ENCODE measurements around the gene POLR3A. TPM values are rescaled to one million over a fixed set of nuclear protein-coding genes. Genes with fewer than 3 reads are reported as not detected.

The POLR3A gene
- total and polyA plus RNA-seq, 2 experiments from 2014 or later, result 8.0 to 9.8 TPM

DNA sequence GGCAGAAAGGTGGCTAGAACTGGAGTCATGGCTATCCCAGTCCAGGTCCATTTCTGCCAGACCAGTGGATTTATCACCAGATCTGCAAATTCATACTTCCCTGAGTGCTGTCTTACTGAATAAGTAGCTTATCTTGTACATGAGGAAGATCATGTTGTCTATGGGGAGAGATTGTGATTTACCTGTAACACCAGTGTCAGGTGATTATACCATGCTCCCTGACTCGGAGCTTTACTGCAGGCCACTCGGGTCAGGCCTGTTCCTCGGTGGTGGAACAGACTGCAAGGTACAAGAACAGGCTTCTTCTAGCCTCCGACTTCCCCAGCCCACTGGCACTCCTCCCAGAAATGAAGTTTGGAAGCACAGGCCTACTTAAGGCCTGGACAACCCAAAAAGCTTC, 60.2 kb downstream of the POLR3A start:
- Histone ChIP-seq H3K4me3 (no peak overlapping the region), H3K36me3 (replicated peaks; ENCODE audit: insufficient read depth, low read depth) (no peaks in the 10 kb centered on the region), H2AFZ (no peak overlapping the region), H3K27ac (no peak overlapping the region), H3K27me3 (no peaks in the 10 kb centered on the region), H3K4me1 (ENCODE audit: insufficient read depth) (peaks cover 11% of the 10 kb centered on the region), H3K9me2 (replicated peaks; ENCODE audit: insufficient read depth) (no peaks in the 10 kb centered on the region), H3K79me2 (no peaks in the 10 kb centered on the region), H4K20me1 (ENCODE audit: insufficient read depth, poor library complexity, severe bottlenecking) (no peaks in the 10 kb centered on the region), H3K4me2 (no peak overlapping the region), H3K9me3 (ENCODE audit: low read depth) (no peaks in the 10 kb centered on the region)
- TF ChIP-seq EZH2 (IDR thresholded peaks at IDR 0.05; ENCODE audit: borderline replicate concordance) (no peak), EZH2phosphoT487 (IDR thresholded peaks at IDR 0.05; ENCODE audit: low read depth, severe bottlenecking, unreplicated experiment) (no peak)
- TF ChIP-seq, protein P1, sequence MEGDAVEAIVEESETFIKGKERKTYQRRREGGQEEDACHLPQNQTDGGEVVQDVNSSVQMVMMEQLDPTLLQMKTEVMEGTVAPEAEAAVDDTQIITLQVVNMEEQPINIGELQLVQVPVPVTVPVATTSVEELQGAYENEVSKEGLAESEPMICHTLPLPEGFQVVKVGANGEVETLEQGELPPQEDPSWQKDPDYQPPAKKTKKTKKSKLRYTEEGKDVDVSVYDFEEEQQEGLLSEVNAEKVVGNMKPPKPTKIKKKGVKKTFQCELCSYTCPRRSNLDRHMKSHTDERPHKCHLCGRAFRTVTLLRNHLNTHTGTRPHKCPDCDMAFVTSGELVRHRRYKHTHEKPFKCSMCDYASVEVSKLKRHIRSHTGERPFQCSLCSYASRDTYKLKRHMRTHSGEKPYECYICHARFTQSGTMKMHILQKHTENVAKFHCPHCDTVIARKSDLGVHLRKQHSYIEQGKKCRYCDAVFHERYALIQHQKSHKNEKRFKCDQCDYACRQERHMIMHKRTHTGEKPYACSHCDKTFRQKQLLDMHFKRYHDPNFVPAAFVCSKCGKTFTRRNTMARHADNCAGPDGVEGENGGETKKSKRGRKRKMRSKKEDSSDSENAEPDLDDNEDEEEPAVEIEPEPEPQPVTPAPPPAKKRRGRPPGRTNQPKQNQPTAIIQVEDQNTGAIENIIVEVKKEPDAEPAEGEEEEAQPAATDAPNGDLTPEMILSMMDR (IDR thresholded peaks at IDR 0.05; ENCODE audit: poor library complexity), result no peak
- no peak for DNase-seq (ENCODE audit: low spot score)
- 74% methylated on average over 4 of the region's 4 CpGs for WGBS (ENCODE audit: low lambda C conversion rate, missing lambda C conversion rate)

DNA sequence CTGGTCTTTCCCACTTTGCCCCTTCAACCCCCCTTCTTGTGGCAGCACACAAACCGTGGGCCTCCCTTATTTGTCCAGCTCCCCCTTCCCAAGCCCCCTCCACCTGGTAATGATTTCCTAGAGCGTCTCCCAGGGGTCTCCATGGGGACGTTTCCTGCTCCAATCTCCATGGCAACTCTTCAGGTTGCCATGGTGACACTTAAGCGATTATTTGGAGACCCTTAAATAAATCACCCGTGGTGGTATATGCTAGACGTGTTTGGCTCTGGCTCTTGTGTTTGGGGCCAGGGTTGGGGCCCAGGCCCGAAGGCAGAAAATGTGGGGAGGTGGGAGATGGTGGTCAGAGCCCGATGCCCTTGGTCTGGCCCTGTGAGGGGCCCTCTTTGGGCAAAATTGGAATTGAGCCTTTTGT, 61.7 kb downstream of the POLR3A start:
- peak; percentile 58 for DNase-seq (ENCODE audit: low spot score)
- no peaks in the 10 kb centered on the region for H3K9me3 ChIP-seq (ENCODE audit: low read depth)
- H3K4me2 ChIP-seq, result peak overlapping the region; percentile 26
- no peaks in the 10 kb centered on the region for H4K20me1 ChIP-seq (ENCODE audit: insufficient read depth, poor library complexity, severe bottlenecking)
- H3K4me1 ChIP-seq (ENCODE audit: insufficient read depth), result peaks cover 11% of the 10 kb centered on the region
- H3K79me2 ChIP-seq, result no peaks in the 10 kb centered on the region
- no peaks in the 10 kb centered on the region for H3K36me3 ChIP-seq (replicated peaks; ENCODE audit: insufficient read depth, low read depth)
- H3K27me3 ChIP-seq, result no peaks in the 10 kb centered on the region
- H3K4me3 ChIP-seq, result no peak overlapping the region
- WGBS (ENCODE audit: low lambda C conversion rate, missing lambda C conversion rate), result 25% methylated on average over 8 of the region's 8 CpGs
- no peaks in the 10 kb centered on the region for H3K9me2 ChIP-seq (replicated peaks; ENCODE audit: insufficient read depth)
- H3K27ac ChIP-seq, result peak overlapping the region; percentile 57
- TF ChIP-seq EZH2phosphoT487 (IDR thresholded peaks at IDR 0.05; ENCODE audit: low read depth, severe bottlenecking, unreplicated experiment) (no peak), EZH2 (IDR thresholded peaks at IDR 0.05; ENCODE audit: borderline replicate concordance) (no peak)
- TF ChIP-seq, protein P1 (IDR thresholded peaks at IDR 0.05; ENCODE audit: poor library complexity), result no peak
- no peak overlapping the region for H2AFZ ChIP-seq

DNA sequence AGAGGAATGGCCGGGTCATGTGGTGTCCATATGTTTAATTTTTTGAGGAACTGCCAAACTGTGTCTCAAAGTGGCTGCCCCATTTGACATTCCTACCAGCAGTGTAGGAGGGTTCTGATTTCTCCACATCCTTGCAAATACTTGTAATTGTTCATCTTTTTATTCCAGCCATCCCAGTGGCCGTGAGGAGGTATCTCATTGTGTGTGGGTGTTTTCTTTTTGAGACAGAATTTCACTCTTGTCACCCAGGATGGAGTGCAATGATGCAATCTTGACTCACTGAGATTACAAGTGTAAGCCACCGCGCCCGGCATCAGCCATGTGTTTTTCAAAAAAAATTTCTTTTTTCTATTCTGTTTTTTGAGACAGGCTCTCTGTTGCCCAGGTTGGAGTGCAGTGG, 64.0 kb downstream of the POLR3A start:
- Histone ChIP-seq H3K4me3 (no peak overlapping the region), H3K27ac (no peak overlapping the region), H3K4me1 (ENCODE audit: insufficient read depth) (no peaks in the 10 kb centered on the region), H3K79me2 (no peaks in the 10 kb centered on the region), H3K36me3 (replicated peaks; ENCODE audit: insufficient read depth, low read depth) (no peaks in the 10 kb centered on the region), H3K9me2 (replicated peaks; ENCODE audit: insufficient read depth) (no peaks in the 10 kb centered on the region), H3K9me3 (ENCODE audit: low read depth) (no peaks in the 10 kb centered on the region), H3K4me2 (no peak overlapping the region), H3K27me3 (no peaks in the 10 kb centered on the region), H2AFZ (no peak overlapping the region), H4K20me1 (ENCODE audit: insufficient read depth, poor library complexity, severe bottlenecking) (no peaks in the 10 kb centered on the region)
- TF ChIP-seq, protein P1 (IDR thresholded peaks at IDR 0.05; ENCODE audit: poor library complexity), result no peak
- no peak for TF ChIP-seq EZH2 (IDR thresholded peaks at IDR 0.05; ENCODE audit: borderline replicate concordance)
- TF ChIP-seq EZH2phosphoT487 (IDR thresholded peaks at IDR 0.05; ENCODE audit: low read depth, severe bottlenecking, unreplicated experiment), result no peak
- DNase-seq (ENCODE audit: low spot score), result no peak
- 96% methylated on average over 5 of the region's 5 CpGs for WGBS (ENCODE audit: low lambda C conversion rate, missing lambda C conversion rate)

DNA sequence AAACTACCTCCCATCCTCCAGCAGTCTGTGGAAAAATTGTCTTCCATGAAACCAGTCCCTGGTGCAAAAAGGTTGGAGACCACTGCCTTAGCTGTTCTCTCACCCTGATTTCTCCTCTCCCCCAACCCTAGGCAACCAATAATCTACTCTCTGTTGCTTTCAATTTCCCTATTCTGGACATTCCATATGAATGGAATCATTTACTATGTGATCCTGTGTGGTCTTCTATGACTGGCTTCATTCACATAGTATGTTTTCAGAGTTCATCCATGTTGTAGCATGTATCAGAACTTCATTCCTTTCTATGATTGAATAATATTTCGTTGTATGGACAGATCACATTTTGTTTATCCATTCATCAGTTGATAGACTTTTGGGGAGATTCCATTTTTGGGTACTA, 64.5 kb downstream of the POLR3A start:
- no peak overlapping the region for H2AFZ ChIP-seq
- TF ChIP-seq EZH2 (IDR thresholded peaks at IDR 0.05; ENCODE audit: borderline replicate concordance), result no peak
- TF ChIP-seq, protein P1 (IDR thresholded peaks at IDR 0.05; ENCODE audit: poor library complexity), result no peak
- TF ChIP-seq EZH2phosphoT487 (IDR thresholded peaks at IDR 0.05; ENCODE audit: low read depth, severe bottlenecking, unreplicated experiment), result no peak
- WGBS (ENCODE audit: low lambda C conversion rate, missing lambda C conversion rate), result 100% methylated on average over 1 of the region's 1 CpG

More for the DNA sequence above, 64.5 kb downstream of the POLR3A start:
- no peak overlapping the region for H3K4me2 ChIP-seq
- H3K79me2 ChIP-seq, result no peaks in the 10 kb centered on the region
- H4K20me1 ChIP-seq (ENCODE audit: insufficient read depth, poor library complexity, severe bottlenecking), result no peaks in the 10 kb centered on the region
- no peaks in the 10 kb centered on the region for H3K4me1 ChIP-seq (ENCODE audit: insufficient read depth)
- no peaks in the 10 kb centered on the region for H3K36me3 ChIP-seq (replicated peaks; ENCODE audit: insufficient read depth, low read depth)
- H3K27ac ChIP-seq, result no peak overlapping the region
- H3K27me3 ChIP-seq, result no peaks in the 10 kb centered on the region
- H3K4me3 ChIP-seq, result no peak overlapping the region
- DNase-seq (ENCODE audit: low spot score), result no peak
- no peaks in the 10 kb centered on the region for H3K9me2 ChIP-seq (replicated peaks; ENCODE audit: insufficient read depth)
- H3K9me3 ChIP-seq (ENCODE audit: low read depth), result no peaks in the 10 kb centered on the region

All from hepatocyte (in vitro differentiated cells).